Epithelial cell of alveolus of lung (primary cell): ENCODE data around the gene DBF4B. TPM values are rescaled to one million over a fixed set of nuclear protein-coding genes. Genes with fewer than 3 reads are reported as not detected.

Source experiments
- total RNA-seq: library from RNA; depleted of rRNA; stranded (reverse); fragments of >200 nt; gene quantifications from 2 replicates; pipeline ENCODE4 v1.2.1, GENCODE V29; 2015

The DBF4B gene, protein sequence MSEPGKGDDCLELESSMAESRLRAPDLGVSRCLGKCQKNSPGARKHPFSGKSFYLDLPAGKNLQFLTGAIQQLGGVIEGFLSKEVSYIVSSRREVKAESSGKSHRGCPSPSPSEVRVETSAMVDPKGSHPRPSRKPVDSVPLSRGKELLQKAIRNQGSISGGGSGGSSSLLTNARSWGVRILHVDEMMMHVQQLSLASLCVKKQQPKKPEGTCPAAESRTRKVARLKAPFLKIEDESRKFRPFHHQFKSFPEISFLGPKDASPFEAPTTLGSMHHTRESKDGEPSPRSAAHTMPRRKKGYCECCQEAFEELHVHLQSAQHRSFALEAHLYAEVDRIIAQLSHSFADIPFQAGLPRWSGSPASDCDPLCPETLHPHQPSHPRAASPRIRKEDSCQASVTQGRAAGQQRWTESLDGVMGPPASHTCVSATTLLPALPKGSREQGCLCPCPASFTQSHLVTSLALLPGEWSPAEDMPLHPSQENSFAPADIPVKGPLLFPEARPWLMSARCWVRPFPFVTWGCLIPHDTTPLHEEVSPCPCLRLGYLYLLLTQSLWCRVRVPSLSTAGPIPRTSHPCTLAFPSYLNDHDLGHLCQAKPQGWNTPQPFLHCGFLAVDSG
- 6.1 and 8.2 TPM in 2 replicates for total RNA-seq

GRCh38 chr17:44708401-44709263, at the start of gene DBF4B:
Gene DBF4B, plus strand, starts transcription at chr17:44708665. Its CDS starts 156 bp downstream, at chr17:44708821.

DNA sequence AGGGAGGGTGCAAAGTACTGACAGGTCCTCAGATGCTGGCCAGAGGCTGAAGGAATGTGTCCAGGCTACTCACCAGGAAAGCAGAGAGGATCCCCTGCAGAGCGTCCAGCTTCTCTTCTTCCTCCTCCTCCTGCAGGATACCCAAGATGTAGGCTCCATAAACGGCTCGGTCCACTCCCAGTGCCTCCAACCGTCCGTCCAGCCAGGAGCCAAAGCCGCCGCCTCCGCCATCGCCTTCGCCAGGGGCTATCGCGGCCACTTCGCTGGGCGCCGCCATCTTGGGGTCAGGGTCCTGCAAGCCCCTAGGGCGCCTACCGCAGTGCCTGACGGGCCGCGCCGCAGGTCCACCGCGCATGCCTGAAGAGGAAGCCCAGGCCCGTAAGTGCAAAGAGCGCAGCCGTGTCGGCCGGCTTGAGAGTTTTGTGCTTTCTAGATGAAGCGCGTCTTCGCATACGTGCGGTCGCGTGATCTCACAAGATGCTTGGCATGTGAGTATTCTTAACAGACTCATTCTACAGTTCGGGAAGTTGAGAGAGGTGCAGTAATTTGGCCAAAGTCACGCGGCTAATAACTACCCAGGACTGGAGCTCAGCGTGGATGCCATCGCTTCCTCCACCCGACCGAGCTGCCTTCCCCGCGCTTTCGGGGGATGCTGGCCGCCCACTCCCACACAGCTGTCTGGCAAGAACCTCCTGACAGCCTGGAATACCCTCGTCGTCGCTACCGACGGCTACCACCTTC, 18.8 kb upstream of the DBF4B start, which contains the start of gene CCDC43:
Gene CCDC43 (minus strand): TSS at position 300 of the 741 bp plus-strand sequence. CDS start 23 bp downstream, at position 277.

DNA sequence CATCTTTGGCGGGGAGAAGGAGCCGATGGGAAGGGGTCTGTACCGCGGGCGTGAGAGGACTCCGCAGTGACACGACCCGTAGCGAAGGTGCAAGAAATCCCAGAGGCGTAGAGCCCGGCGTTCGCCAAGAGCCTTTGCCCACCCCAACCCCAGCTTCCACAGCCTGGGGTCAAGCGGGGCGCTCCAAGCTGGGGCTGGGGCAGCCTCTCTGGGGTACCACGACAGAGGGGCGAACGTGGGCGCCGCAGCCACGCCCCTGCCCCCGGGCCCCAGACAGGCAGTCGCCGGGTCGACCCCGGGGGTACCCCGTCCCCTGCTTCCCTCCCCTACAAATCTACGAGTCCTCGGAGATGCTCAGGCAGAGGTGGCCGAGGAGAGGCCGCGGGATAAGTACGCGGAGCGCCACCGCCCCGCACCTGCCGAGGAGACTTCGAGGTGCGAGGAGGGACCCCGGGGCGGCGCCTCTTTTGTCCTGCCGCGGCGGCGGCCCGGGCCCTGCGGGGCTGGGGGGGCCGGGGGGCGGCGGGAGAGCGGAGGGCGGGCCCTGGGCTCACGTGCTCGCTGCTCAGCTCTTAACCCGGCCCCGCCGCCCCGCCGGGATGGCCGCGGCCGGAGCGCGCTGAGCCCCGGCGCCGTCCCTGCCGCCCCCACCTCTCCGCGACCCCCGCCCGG, 50.1 kb downstream of the DBF4B start, which contains the start of gene ADAM11:
Gene ADAM11 (plus strand): TSS at position 575 of the 672 bp plus-strand sequence. CDS start 212 bp downstream, outside the sequence.

Other genes with a start within 250 kb of the DBF4B start
- gene GPATCH8, start 205.3 kb upstream of the DBF4B start, total RNA-seq = 11.8 and 27.1 TPM in 2 replicates
- 19.4 and 32.3 TPM in 2 replicates for gene FZD2, start 151.2 kb upstream of the DBF4B start, total RNA-seq
- gene MEIOC, start 52.2 kb upstream of the DBF4B start, total RNA-seq = 0.13 TPM in 1 of 2 replicates, not detected in the other
- 20.6 and 21.2 TPM in 2 replicates for gene CCDC43, start 18.9 kb upstream of the DBF4B start, total RNA-seq
- gene ADAM11, start 50.3 kb downstream of the DBF4B start, total RNA-seq = under 0.01 and 0.64 TPM in 2 replicates
- gene GJC1, start 121.6 kb downstream of the DBF4B start, total RNA-seq = 23.2 and 29.0 TPM in 2 replicates
- not detected in 2 replicates for gene HIGD1B, start 139.2 kb downstream of the DBF4B start, total RNA-seq
- 70.3 and 76.9 TPM in 2 replicates for gene EFTUD2, start 190.8 kb downstream of the DBF4B start, total RNA-seq
- gene GFAP, start 206.8 kb downstream of the DBF4B start, total RNA-seq = 0.08 and 0.26 TPM in 2 replicates
- gene KIF18B, start 239.1 kb downstream of the DBF4B start, total RNA-seq = 8.0 and 12.4 TPM in 2 replicates